Left lung (tissue), 10 donors: Measurements from ENCODE around the gene CRIM1. TPM values are rescaled to one million over a fixed set of nuclear protein-coding genes. Genes with fewer than 3 reads are reported as not detected.
A peak's percentile ranks its signal among the peaks of the same experiment; 100 is the strongest.

ENCODE experiments used
- ATAC-seq: fragments of 200-7000 bp; cut with Tn5 transposase; one replicate; pipeline ENCODE4 v1.9.1; 2020; ENCODE audit warnings: moderate library complexity
- DNase-seq, 4 donors: peaks; one replicate each; pipeline ENCODE4 v3.0.0-alpha.2; 2013 to 2020
- H3K27ac ChIP-seq, 2 donors: fragments of 200-600 bp; sonication (generic) in 1 of 2; one replicate each; pipeline versions ENCODE4 v1.5.0 to v1.8.0; 2020 to 2021
- H3K27me3 ChIP-seq, 2 donors: fragments of 200-600 bp; sonication (generic) in 1 of 2; one replicate each; pipeline versions ENCODE4 v1.5.0 to v1.8.0; 2020 to 2021
- H3K36me3 ChIP-seq, 2 donors: fragments of 200-600 bp; sonication (generic) in 1 of 2; one replicate each; pipeline versions ENCODE4 v1.5.0 to v1.8.0; 2020 to 2021
- H3K4me1 ChIP-seq, 2 donors: fragments of 200-600 bp; one replicate each; pipeline ENCODE4 v1.8.0; 2021
- H3K4me3 ChIP-seq, 2 donors: fragments of 200-600 bp; sonication (generic) in 1 of 2; one replicate each; pipeline versions ENCODE4 v1.5.0 to v1.8.0; 2020 to 2021; ENCODE audit warnings: mild to moderate bottlenecking in 1 of 2
- H3K9me3 ChIP-seq, 2 donors: fragments of 200-600 bp; sonication (generic) in 1 of 2; one replicate each; pipeline versions ENCODE4 v1.5.0 to v1.8.0; 2020 to 2021
- CTCF ChIP-seq, 2 donors: fragments of 200-600 bp; sonication (generic) in 1 of 2; IDR thresholded peaks; one replicate each; pipeline versions ENCODE4 v1.5.0 to v1.8.0; 2021; ENCODE audit warnings: antibody characterized with exemption in 2 of 2
- intact Hi-C, 2 donors: fragments of 100-400 bp; cut with DNase I; formaldehyde crosslinking; loops; one replicate each; pipeline versions ENCODE4 v1.11.2 to v1.14.2; 2022
- polyA plus RNA-seq, 6 donors: library from polyadenylated mRNA; unstranded; fragments of 120-200 nt; gene quantifications; one replicate each; pipeline ENCODE4 v1.2.1, GENCODE V29; 2013; ENCODE audit not compliant: insufficient read length in 6 of 6
- total RNA-seq, 2 donors: library from RNA; stranded (reverse); fragmentation: NEBNext Ultra II Directional; extraction: Animal tissue kit (Norgen Biotek cat#: 25700); gene quantifications; one replicate each; pipeline ENCODE4 v1.2.1, GENCODE V29; 2021
- donor health status: DM: no; HTN: yes; CAD: no.
- donor health status: DM: no; HTN: no; CAD: no.

CRIM1 gene
- total and polyA plus RNA-seq, 8 donors, result 28.7 to 72.9 (median 31.4) TPM

DNA sequence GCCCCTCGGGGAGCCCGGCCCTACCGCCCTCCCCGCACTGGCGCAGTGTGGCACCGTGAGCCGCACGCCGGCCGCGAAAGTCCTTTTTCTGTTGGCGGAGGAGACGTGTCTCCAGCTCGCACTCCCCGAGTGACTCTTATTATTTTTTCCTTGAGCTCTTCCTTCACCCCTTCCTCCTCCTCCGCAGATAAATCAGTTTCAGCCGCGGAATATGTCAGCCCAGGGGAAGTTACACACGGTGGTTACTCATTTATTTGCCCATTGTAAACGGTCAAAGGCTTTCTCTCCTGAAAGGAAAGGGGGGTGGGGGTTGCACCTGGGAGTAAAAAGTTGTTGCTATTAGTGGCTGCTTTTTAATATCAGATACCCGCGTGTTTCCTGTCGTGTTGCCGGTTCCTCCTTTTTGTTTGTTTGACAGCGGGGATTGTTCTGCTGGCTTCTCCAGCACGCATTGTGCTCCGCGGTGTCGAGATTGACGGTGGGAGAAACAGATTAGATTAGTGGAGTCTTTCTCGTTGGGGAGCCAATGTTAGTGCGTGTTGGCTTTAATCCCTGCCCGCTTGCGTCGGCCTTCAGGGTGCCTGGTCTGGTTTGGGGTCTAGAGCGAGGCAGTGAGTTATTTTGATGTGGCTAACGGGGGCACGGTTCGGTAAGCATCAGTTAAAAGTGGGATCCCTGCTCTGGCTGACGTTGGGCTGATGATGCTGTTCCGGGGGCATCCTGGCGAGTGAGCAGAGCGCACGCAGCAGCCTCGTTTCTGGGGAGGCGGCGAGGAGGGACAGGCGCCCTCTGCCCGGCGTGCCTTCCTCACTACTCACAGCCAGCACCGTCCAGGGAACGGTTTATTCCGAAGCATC, 1.6 kb downstream of the CRIM1 start:
- TF ChIP-seq CTCF (IDR thresholded peaks at IDR 0.05), result no peak
- ATAC-seq, result peak; percentile 15
- no peaks in the 10 kb centered on the region for H3K36me3 ChIP-seq
- peak overlapping the region; percentile 71 to 73 for H3K4me3 ChIP-seq
- peaks cover 5 to 82% of the 10 kb centered on the region in 2 donors for H3K4me1 ChIP-seq
- peak overlapping the region; percentile 79 to 81 for H3K27ac ChIP-seq
- peaks cover 0 to 53% of the 10 kb centered on the region in 2 donors for H3K27me3 ChIP-seq
- intact Hi-C loops, result loop anchor here in 1 of 2 donors (10.0 kb wide), 1 partner anchor 128 kb away; no protein-coding TSS in a partner anchor
- peak in 3 of 4 donors; percentile 34 to 68 (median 37) for DNase-seq
- no peaks in the 10 kb centered on the region for H3K9me3 ChIP-seq

DNA sequence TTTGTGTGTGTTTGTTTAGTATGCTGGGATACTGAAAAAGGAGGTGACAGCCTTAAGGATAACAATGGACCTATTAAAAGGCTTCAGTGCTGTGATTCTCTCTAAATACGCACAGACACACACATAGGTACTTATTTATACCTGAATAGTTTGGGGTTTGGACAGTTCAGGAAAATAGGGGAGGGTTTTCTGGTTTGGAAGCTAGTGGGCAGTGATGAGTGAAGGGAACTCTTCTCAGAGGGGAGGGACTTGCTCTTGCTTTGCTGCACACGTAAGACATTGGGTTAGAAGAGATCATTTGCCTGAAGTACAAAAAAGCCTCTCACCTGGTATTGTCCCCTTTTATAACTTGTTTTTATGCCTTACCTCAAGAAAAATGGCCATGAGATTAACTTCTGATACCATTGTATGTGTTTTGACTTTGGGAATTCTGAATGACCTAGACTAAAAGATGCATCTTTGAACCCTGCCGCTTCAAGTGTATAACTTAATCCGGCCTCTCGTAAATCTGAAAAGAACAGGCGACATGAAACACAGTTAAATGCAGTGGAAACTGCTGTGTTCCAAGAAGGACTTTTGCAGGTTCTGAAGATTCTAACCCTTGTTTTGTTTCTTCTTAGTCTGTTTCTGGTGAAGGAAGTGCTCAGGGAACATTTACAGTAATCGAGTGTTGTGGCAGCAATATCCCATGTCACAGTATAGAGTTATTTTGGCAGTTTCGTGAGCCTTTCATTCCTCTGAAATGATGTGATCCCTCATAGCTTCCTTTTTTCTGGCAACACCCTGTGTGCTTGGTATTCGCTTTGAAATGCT, 2.5 kb downstream of the CRIM1 start:
- Histone ChIP-seq H3K27me3 (peaks cover 0 to 53% of the 10 kb centered on the region in 2 donors), H3K36me3 (no peaks in the 10 kb centered on the region), H3K4me3 (peak overlapping the region; percentile 71 to 73), H3K4me1 (peaks cover 5 to 81% of the 10 kb centered on the region in 2 donors), H3K27ac (peak overlapping the region; percentile 79 to 81), H3K9me3 (no peaks in the 10 kb centered on the region)
- intact Hi-C loops, result loop anchor here in 1 of 2 donors (10.0 kb wide), 1 partner anchor 127 kb away; no protein-coding TSS in a partner anchor
- peak in 1 of 4 donors; percentile 62 for DNase-seq
- peak in 1 of 2 donors; percentile 42 for TF ChIP-seq CTCF (IDR thresholded peaks at IDR 0.05)
- peak; percentile 39 for ATAC-seq

DNA sequence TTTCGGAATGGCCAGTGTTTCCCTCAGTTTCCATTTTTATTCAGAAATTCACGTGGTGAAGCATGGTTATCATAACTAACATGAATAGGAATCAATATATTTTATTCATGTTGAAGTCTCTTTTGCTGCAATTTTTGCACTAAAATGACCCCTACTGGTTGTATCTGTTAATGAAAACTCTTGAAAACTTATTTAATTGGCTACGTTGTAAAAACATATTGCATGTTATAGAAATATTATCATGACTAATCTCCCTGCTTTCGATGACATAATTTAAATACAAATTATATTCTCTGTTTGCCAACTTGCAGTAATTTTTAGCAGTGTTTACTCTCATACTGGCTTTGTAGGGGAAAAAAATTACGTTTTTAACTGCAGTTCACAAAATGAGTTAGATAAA, 3.5 kb downstream of the CRIM1 start:
- intact Hi-C loops, result loop anchor here in 1 of 2 donors (10.0 kb wide), 1 partner anchor 126 kb away; no protein-coding TSS in a partner anchor
- peak in 1 of 2 donors; percentile 24 for TF ChIP-seq CTCF (IDR thresholded peaks at IDR 0.05)
- DNase-seq (no peak), ATAC-seq (no peak)
- peaks cover 0 to 51% of the 10 kb centered on the region in 2 donors for H3K27me3 ChIP-seq
- no peaks in the 10 kb centered on the region for H3K9me3 ChIP-seq
- peaks cover 5 to 72% of the 10 kb centered on the region in 2 donors for H3K4me1 ChIP-seq
- H3K27ac ChIP-seq, result no peak overlapping the region
- H3K4me3 ChIP-seq, result no peak overlapping the region
- no peaks in the 10 kb centered on the region for H3K36me3 ChIP-seq

DNA sequence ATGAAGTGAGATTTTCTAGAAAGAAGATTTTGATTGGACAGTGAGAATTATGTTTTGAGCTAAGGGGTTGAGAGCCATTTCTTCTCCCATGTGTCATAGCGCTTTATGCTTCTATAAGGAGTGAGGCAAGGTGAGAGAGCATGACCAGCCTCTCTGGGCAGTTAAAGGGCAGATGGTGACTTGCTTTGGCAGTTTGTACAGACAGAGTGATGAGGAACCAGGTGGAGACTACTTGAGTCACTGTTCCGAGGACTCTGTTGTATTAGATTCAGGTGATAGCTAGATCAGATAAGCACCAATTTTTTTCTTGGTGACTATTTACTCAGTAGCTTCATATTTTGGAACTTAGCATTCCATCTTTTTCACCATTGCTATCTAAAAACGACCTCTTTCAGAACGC, 4.5 kb downstream of the CRIM1 start:
- H3K27ac ChIP-seq, result peak overlapping the region in 1 of 2 donors; percentile 2
- ATAC-seq (no peak), DNase-seq (no peak)
- peaks cover 0 to 41% of the 10 kb centered on the region in 2 donors for H3K27me3 ChIP-seq
- H3K9me3 ChIP-seq, result no peaks in the 10 kb centered on the region
- no peak for TF ChIP-seq CTCF (IDR thresholded peaks at IDR 0.05)
- H3K4me1 ChIP-seq, result peaks cover under 1 to 62% of the 10 kb centered on the region in 2 donors
- H3K4me3 ChIP-seq, result no peak overlapping the region
- intact Hi-C loops, result no loop called here
- no peaks in the 10 kb centered on the region for H3K36me3 ChIP-seq
